HepG2 (cell line): ENCODE measurements around the gene TBX6. TPM values are rescaled to one million over a fixed set of nuclear protein-coding genes. Genes with fewer than 3 reads are reported as not detected.

Experiments
- ATAD3A ChIP-seq: sonication (generic); formaldehyde crosslinking; IDR thresholded peaks from 2 replicates; pipeline ENCODE4 v1.4.0; 2020; ENCODE audit warnings: missing genetic modification reagents
- DR1 ChIP-seq: sonication (generic); formaldehyde crosslinking; IDR thresholded peaks from 2 replicates; pipeline ENCODE4 v1.8.0; 2021; ENCODE audit warnings: mild to moderate bottlenecking, missing genetic modification reagents, inconsistent platforms
- EEA1 ChIP-seq: sonication (generic); formaldehyde crosslinking; IDR thresholded peaks from 2 replicates; pipeline ENCODE4 v1.5.1; 2020; ENCODE audit warnings: mild to moderate bottlenecking, missing genetic modification reagents, borderline replicate concordance
- HOXA7 ChIP-seq: sonication (generic); formaldehyde crosslinking; IDR thresholded peaks from 2 replicates; pipeline ENCODE4 v1.8.1; 2022; ENCODE audit warnings: mild to moderate bottlenecking, missing genetic modification reagents, moderate library complexity
- KDM1A ChIP-seq: IDR thresholded peaks from 2 replicates; pipeline ENCODE4 v1.6.1; 2016; ENCODE audit warnings: missing compliant biosample characterization
- KLF6 ChIP-seq: IDR thresholded peaks from 2 replicates; pipeline ENCODE4 v1.8.0; 2016; ENCODE audit warnings: missing biosample characterization, missing genetic modification reagents
- MIXL1 ChIP-seq: IDR thresholded peaks from 2 replicates; pipeline ENCODE4 v1.6.1; 2016
- NRL ChIP-seq: sonication (generic); formaldehyde crosslinking; IDR thresholded peaks from 2 replicates; pipeline ENCODE4 v1.5.0; 2020; ENCODE audit warnings: missing genetic modification reagents, mild to moderate bottlenecking, moderate library complexity, borderline replicate concordance
- PTBP1 ChIP-seq: fragments of 200-400 bp; formaldehyde crosslinking; IDR thresholded peaks from 2 replicates; pipeline ENCODE4 v1.6.1; 2018; ENCODE audit warnings: low read length, low read depth; ENCODE audit not compliant: poor library complexity, severe bottlenecking
- REST ChIP-seq, 2 experiments: IDR thresholded peaks; 2 replicates each; pipeline ENCODE4 v1.6.1; 2011 to 2012; ENCODE audit warnings: low read length in 2 of 2, borderline replicate concordance in 1 of 2, low read depth in 1 of 2, mild to moderate bottlenecking in 1 of 2, moderate library complexity in 1 of 2
- STAG1 ChIP-seq: sonication (generic); formaldehyde crosslinking; IDR thresholded peaks from 2 replicates; pipeline ENCODE4 v1.4.0; 2020; ENCODE audit warnings: missing genetic modification reagents
- THYN1 ChIP-seq: sonication (generic); formaldehyde crosslinking; IDR thresholded peaks from 2 replicates; pipeline ENCODE4 v1.8.1; 2023; ENCODE audit warnings: low read depth, mild to moderate bottlenecking, moderate library complexity, missing genetic modification reagents, borderline replicate concordance
- ZBTB20 ChIP-seq: sonication (generic); formaldehyde crosslinking; IDR thresholded peaks from 2 replicates; pipeline ENCODE4 v1.8.1; 2023; ENCODE audit warnings: missing genetic modification reagents, low read depth, mild to moderate bottlenecking, borderline replicate concordance
- ZEB1 ChIP-seq: IDR thresholded peaks from 2 replicates; pipeline ENCODE4 v1.6.1; 2012; ENCODE audit warnings: mild to moderate bottlenecking, low read depth, inconsistent platforms; ENCODE audit not compliant: insufficient replicate concordance
- ZFYVE20 ChIP-seq: sonication (generic); formaldehyde crosslinking; IDR thresholded peaks from 2 replicates; pipeline ENCODE4 v1.8.0; 2023; ENCODE audit warnings: low read depth, mild to moderate bottlenecking, moderate library complexity, missing genetic modification reagents, borderline replicate concordance
- ZNF180 ChIP-seq: sonication (generic); formaldehyde crosslinking; IDR thresholded peaks from 2 replicates; pipeline ENCODE4 v1.4.0; 2020; ENCODE audit warnings: low read depth, missing genetic modification reagents, borderline replicate concordance
- ZNF296 ChIP-seq: sonication (generic); formaldehyde crosslinking; conservative IDR thresholded peaks from 2 replicates; pipeline ENCODE4 v1.5.0; 2020; ENCODE audit warnings: mild to moderate bottlenecking, missing genetic modification reagents
- ZNF556 ChIP-seq: sonication (generic); formaldehyde crosslinking; IDR thresholded peaks from 2 replicates; pipeline ENCODE4 v1.4.0; 2020; ENCODE audit warnings: mild to moderate bottlenecking, missing genetic modification reagents, borderline replicate concordance
- ZNF598 ChIP-seq: sonication (generic); formaldehyde crosslinking; IDR thresholded peaks from 2 replicates; pipeline ENCODE4 v1.5.1; 2020; ENCODE audit warnings: mild to moderate bottlenecking, missing genetic modification reagents, borderline replicate concordance
- ZNF605 ChIP-seq: sonication (generic); formaldehyde crosslinking; IDR thresholded peaks from 2 replicates; pipeline ENCODE4 v1.8.0; 2022; ENCODE audit warnings: mild to moderate bottlenecking, missing genetic modification reagents
- ZNF607 ChIP-seq: sonication (generic); formaldehyde crosslinking; IDR thresholded peaks from 2 replicates; pipeline ENCODE4 v1.5.1; 2020; ENCODE audit warnings: missing genetic modification reagents, mild to moderate bottlenecking, borderline replicate concordance
- polyA plus RNA-seq, 8 experiments: library from polyadenylated mRNA; depleted of rRNA in 3 of 8; stranded (reverse) in 7 of 8; unstranded in 1 of 8; fragments of >200 nt; fragmentation: Illumina TruSeq in 4 of 8; extraction: Trizol in 4 of 8; gene quantifications; 2 replicates each; pipeline versions ENCODE4 v1.2.1 to v1.2.3, GENCODE V29; 2011 to 2016; ENCODE audit warnings: low read depth in 4 of 8, missing spikeins in 1 of 8, mixed read lengths in 1 of 8; ENCODE audit not compliant: insufficient read depth in 1 of 8
- total RNA-seq, 5 experiments: library from RNA; depleted of rRNA; stranded (reverse); fragments of >200 nt; fragmentation: Illumina TruSeq; extraction: Trizol; gene quantifications; 2 replicates each; pipeline ENCODE4 v1.2.3, GENCODE V29; 2016; ENCODE audit warnings: low read depth in 1 of 5
- TF ChIP-seq, protein P1 (sequence below): IDR thresholded peaks from 2 replicates; pipeline ENCODE4 v1.6.1; 2016; ENCODE audit warnings: low read depth, missing genetic modification reagents, missing compliant biosample characterization

TBX6 gene
- total and polyA plus RNA-seq, 2 of the 13 experiments (the other 11 are each of a cell fraction or from before 2014, with no cell fraction given) = 0.24 to 0.42 TPM

GRCh38 chr16:30113031-30113710 is 21.4 kb upstream of the TBX6 start, which contains the start of gene GDPD3 (continued):
- TF ChIP-seq KLF6 (no peak), ZNF607 (no peak; the same call in 1 of the 2 replicates), THYN1 (CRISPR knock-in tag) (no peak), HOXA7 (no peak), PTBP1 (peak; percentile 4), EEA1 (CRISPR knock-in tag) (no peak), NRL (CRISPR knock-in tag) (no peak), KDM1A (CRISPR knock-in tag) (no peak), ZFYVE20 (CRISPR knock-in tag) (no peak), STAG1 (CRISPR knock-in tag) (0 out of 2 replicates have a peak, but pooled peaks have one; percentile 2), ATAD3A (no peak), ZNF180 (CRISPR knock-in tag) (no peak), ZEB1 (no peak), ZNF598 (CRISPR knock-in tag) (no peak), MIXL1 (CRISPR knock-in tag) (no peak), DR1 (CRISPR knock-in tag) (no peak), REST (IDR thresholded peaks at IDR 0.05; ENCODE audit: borderline replicate concordance in 1 of 2, low read depth in 1 of 2, low read length in 2 of 2) (no peak), ZBTB20 (CRISPR knock-in tag) (no peak), ZNF556 (CRISPR knock-in tag) (no peak), ZNF296 (CRISPR knock-in tag) (no peak), ZNF605 (CRISPR knock-in tag) (no peak)
- TF ChIP-seq, protein P1, sequence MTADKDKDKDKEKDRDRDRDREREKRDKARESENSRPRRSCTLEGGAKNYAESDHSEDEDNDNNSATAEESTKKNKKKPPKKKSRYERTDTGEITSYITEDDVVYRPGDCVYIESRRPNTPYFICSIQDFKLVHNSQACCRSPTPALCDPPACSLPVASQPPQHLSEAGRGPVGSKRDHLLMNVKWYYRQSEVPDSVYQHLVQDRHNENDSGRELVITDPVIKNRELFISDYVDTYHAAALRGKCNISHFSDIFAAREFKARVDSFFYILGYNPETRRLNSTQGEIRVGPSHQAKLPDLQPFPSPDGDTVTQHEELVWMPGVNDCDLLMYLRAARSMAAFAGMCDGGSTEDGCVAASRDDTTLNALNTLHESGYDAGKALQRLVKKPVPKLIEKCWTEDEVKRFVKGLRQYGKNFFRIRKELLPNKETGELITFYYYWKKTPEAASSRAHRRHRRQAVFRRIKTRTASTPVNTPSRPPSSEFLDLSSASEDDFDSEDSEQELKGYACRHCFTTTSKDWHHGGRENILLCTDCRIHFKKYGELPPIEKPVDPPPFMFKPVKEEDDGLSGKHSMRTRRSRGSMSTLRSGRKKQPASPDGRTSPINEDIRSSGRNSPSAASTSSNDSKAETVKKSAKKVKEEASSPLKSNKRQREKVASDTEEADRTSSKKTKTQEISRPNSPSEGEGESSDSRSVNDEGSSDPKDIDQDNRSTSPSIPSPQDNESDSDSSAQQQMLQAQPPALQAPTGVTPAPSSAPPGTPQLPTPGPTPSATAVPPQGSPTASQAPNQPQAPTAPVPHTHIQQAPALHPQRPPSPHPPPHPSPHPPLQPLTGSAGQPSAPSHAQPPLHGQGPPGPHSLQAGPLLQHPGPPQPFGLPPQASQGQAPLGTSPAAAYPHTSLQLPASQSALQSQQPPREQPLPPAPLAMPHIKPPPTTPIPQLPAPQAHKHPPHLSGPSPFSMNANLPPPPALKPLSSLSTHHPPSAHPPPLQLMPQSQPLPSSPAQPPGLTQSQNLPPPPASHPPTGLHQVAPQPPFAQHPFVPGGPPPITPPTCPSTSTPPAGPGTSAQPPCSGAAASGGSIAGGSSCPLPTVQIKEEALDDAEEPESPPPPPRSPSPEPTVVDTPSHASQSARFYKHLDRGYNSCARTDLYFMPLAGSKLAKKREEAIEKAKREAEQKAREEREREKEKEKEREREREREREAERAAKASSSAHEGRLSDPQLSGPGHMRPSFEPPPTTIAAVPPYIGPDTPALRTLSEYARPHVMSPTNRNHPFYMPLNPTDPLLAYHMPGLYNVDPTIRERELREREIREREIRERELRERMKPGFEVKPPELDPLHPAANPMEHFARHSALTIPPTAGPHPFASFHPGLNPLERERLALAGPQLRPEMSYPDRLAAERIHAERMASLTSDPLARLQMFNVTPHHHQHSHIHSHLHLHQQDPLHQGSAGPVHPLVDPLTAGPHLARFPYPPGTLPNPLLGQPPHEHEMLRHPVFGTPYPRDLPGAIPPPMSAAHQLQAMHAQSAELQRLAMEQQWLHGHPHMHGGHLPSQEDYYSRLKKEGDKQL (CRISPR knock-in tag) = no peak
